ENCODE measurements around the gene ODR4.

DNA sequence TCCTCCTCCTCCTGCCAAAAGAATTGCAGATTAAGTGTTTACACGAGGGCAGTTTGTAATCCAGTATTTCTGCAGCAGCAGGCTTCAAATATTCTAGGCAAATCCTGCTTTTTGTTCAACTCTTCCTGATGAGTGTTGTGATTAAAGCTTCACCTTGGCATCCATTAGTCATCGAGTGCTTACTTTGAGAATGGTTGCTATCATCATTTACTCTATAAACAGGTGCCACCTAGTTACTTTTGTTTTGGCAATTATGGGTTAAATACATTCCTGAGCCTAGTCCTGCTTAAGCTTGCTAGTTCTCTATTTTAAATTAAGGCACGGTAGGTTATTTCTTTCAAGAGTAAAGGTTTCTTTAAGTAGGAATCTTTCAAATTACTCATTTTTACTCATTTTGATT is 64.9 kb downstream of the ODR4 start:
- TF ChIP-seq CTCF (IDR thresholded peaks at IDR 0.05) (no peak), SIN3A (IDR thresholded peaks at IDR 0.05; ENCODE audit: borderline replicate concordance, insufficient read depth, low read depth, low read length) (no peak), POLR2AphosphoS5 (IDR thresholded peaks at IDR 0.05; ENCODE audit: low read depth, low read length) (no peak)
